ENCODE results near the gene MATN4. TPM values are rescaled to one million over a fixed set of nuclear protein-coding genes. Genes with fewer than 3 reads are reported as not detected.

MATN4 gene
- total and polyA plus RNA-seq, 2 of the 13 experiments (the other 11 are each of a cell fraction or from before 2014, with no cell fraction given), result not detected

DNA sequence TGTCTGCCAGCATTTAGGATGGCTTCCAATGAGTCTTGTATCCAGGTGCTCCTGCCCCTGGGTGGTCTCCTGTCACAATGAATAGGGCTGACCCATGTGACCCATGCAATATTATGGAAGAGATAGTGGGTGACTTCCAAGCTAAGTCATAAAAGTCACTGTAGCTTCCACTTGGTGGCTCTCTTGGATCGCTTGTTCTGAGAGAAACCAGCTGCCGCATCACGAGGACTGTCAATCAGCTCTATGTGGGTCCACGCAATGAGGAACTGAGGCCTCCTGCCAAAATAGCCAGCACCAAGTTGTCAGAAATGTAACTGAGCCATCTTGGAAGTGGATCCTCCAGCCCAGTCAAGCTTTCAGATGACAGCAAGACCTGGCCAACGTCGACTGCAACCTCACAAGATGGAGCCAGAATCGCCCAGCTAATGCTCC lies 14.9 kb upstream of the MATN4 start (continued):
- peak; percentile 76; the same call in 1 of the 2 replicates for TF ChIP-seq ZNF264 (CRISPR knock-in tag; IDR thresholded peaks at IDR 0.05)
- TF ChIP-seq, protein P1, sequence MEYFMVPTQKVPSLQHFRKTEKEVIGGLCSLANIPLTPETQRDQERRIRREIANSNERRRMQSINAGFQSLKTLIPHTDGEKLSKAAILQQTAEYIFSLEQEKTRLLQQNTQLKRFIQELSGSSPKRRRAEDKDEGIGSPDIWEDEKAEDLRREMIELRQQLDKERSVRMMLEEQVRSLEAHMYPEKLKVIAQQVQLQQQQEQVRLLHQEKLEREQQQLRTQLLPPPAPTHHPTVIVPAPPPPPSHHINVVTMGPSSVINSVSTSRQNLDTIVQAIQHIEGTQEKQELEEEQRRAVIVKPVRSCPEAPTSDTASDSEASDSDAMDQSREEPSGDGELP (IDR thresholded peaks at IDR 0.05; ENCODE audit: borderline replicate concordance, low read depth), result peak; percentile 68; the same call in 1 of the 2 replicates
- peak; percentile 64 for TF ChIP-seq ZBTB7B (CRISPR knock-in tag; IDR thresholded peaks at IDR 0.05)
- TF ChIP-seq, protein P2, sequence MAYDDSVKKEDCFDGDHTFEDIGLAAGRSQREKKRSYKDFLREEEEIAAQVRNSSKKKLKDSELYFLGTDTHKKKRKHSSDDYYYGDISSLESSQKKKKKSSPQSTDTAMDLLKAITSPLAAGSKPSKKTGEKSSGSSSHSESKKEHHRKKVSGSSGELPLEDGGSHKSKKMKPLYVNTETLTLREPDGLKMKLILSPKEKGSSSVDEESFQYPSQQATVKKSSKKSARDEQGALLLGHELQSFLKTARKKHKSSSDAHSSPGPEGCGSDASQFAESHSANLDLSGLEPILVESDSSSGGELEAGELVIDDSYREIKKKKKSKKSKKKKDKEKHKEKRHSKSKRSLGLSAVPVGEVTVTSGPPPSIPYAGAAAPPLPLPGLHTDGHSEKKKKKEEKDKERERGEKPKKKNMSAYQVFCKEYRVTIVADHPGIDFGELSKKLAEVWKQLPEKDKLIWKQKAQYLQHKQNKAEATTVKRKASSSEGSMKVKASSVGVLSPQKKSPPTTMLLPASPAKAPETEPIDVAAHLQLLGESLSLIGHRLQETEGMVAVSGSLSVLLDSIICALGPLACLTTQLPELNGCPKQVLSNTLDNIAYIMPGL (CRISPR knock-in tag; IDR thresholded peaks at IDR 0.05; ENCODE audit: borderline replicate concordance in 1 of 2, low read depth in 1 of 2), result peak; percentile 67 to 88
- TF ChIP-seq, protein P3, sequence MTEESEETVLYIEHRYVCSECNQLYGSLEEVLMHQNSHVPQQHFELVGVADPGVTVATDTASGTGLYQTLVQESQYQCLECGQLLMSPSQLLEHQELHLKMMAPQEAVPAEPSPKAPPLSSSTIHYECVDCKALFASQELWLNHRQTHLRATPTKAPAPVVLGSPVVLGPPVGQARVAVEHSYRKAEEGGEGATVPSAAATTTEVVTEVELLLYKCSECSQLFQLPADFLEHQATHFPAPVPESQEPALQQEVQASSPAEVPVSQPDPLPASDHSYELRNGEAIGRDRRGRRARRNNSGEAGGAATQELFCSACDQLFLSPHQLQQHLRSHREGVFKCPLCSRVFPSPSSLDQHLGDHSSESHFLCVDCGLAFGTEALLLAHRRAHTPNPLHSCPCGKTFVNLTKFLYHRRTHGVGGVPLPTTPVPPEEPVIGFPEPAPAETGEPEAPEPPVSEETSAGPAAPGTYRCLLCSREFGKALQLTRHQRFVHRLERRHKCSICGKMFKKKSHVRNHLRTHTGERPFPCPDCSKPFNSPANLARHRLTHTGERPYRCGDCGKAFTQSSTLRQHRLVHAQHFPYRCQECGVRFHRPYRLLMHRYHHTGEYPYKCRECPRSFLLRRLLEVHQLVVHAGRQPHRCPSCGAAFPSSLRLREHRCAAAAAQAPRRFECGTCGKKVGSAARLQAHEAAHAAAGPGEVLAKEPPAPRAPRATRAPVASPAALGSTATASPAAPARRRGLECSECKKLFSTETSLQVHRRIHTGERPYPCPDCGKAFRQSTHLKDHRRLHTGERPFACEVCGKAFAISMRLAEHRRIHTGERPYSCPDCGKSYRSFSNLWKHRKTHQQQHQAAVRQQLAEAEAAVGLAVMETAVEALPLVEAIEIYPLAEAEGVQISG (CRISPR knock-in tag; IDR thresholded peaks at IDR 0.05), result peak; percentile 82
- peak; percentile 59; the same call in 1 of the 2 replicates for TF ChIP-seq HOXA3 (CRISPR knock-in tag; IDR thresholded peaks at IDR 0.05)
- TF ChIP-seq ZNF253 (CRISPR knock-in tag; IDR thresholded peaks at IDR 0.05; ENCODE audit: borderline replicate concordance), result no peak
- TF ChIP-seq ZNF121 (CRISPR knock-in tag; IDR thresholded peaks at IDR 0.05), result no peak
- TF ChIP-seq GFI1 (CRISPR knock-in tag; IDR thresholded peaks at IDR 0.05; ENCODE audit: borderline replicate concordance), result no peak
- TF ChIP-seq, protein P4, sequence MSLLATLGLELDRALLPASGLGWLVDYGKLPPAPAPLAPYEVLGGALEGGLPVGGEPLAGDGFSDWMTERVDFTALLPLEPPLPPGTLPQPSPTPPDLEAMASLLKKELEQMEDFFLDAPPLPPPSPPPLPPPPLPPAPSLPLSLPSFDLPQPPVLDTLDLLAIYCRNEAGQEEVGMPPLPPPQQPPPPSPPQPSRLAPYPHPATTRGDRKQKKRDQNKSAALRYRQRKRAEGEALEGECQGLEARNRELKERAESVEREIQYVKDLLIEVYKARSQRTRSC (CRISPR knock-in tag; IDR thresholded peaks at IDR 0.05; ENCODE audit: low read depth), result no peak
- TF ChIP-seq, protein P5, sequence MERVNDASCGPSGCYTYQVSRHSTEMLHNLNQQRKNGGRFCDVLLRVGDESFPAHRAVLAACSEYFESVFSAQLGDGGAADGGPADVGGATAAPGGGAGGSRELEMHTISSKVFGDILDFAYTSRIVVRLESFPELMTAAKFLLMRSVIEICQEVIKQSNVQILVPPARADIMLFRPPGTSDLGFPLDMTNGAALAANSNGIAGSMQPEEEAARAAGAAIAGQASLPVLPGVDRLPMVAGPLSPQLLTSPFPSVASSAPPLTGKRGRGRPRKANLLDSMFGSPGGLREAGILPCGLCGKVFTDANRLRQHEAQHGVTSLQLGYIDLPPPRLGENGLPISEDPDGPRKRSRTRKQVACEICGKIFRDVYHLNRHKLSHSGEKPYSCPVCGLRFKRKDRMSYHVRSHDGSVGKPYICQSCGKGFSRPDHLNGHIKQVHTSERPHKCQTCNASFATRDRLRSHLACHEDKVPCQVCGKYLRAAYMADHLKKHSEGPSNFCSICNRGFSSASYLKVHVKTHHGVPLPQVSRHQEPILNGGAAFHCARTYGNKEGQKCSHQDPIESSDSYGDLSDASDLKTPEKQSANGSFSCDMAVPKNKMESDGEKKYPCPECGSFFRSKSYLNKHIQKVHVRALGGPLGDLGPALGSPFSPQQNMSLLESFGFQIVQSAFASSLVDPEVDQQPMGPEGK (CRISPR knock-in tag; IDR thresholded peaks at IDR 0.05), result 0 out of 2 replicates have a peak, but pooled peaks have one; percentile 17
- TF ChIP-seq, protein P6, sequence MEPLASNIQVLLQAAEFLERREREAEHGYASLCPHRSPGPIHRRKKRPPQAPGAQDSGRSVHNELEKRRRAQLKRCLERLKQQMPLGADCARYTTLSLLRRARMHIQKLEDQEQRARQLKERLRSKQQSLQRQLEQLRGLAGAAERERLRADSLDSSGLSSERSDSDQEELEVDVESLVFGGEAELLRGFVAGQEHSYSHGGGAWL (CRISPR knock-in tag; IDR thresholded peaks at IDR 0.05), result 0 out of 2 replicates have a peak, but pooled peaks have one; percentile 24
- TF ChIP-seq ZNF616 (CRISPR knock-in tag; IDR thresholded peaks at IDR 0.05; ENCODE audit: low read depth), result no peak
- TF ChIP-seq, protein P7, sequence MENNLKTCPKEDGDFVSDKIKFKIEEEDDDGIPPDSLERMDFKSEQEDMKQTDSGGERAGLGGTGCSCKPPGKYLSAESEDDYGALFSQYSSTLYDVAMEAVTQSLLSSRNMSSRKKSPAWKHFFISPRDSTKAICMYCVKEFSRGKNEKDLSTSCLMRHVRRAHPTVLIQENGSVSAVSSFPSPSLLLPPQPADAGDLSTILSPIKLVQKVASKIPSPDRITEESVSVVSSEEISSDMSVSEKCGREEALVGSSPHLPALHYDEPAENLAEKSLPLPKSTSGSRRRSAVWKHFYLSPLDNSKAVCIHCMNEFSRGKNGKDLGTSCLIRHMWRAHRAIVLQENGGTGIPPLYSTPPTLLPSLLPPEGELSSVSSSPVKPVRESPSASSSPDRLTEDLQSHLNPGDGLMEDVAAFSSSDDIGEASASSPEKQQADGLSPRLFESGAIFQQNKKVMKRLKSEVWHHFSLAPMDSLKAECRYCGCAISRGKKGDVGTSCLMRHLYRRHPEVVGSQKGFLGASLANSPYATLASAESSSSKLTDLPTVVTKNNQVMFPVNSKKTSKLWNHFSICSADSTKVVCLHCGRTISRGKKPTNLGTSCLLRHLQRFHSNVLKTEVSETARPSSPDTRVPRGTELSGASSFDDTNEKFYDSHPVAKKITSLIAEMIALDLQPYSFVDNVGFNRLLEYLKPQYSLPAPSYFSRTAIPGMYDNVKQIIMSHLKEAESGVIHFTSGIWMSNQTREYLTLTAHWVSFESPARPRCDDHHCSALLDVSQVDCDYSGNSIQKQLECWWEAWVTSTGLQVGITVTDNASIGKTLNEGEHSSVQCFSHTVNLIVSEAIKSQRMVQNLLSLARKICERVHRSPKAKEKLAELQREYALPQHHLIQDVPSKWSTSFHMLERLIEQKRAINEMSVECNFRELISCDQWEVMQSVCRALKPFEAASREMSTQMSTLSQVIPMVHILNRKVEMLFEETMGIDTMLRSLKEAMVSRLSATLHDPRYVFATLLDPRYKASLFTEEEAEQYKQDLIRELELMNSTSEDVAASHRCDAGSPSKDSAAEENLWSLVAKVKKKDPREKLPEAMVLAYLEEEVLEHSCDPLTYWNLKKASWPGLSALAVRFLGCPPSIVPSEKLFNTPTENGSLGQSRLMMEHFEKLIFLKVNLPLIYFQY (CRISPR knock-in tag; IDR thresholded peaks at IDR 0.05; ENCODE audit: borderline replicate concordance), result peak; percentile 85
- 0 out of 2 replicates have a peak, but pooled peaks have one; percentile 72 for TF ChIP-seq ETV6 (CRISPR knock-in tag; conservative IDR thresholded peaks at IDR 0.05)
